KMS-11 (cell line): ENCODE data around the gene HDC.
A peak's percentile ranks its signal among the peaks of the same experiment; 100 is the strongest.

Source experiments
- H2AFZ ChIP-seq: fragments of 200-600 bp; sonication (generic); 2 replicates; pipeline ENCODE4 v1.6.1; 2016; ENCODE audit warnings: antibody characterized with exemption, mixed run types, low read depth
- H3K27ac ChIP-seq: fragments of 200-600 bp; sonication (generic); 2 replicates; pipeline ENCODE4 v1.6.1; 2016; ENCODE audit warnings: mild to moderate bottlenecking, mixed run types
- H3K27me3 ChIP-seq: fragments of 200-600 bp; sonication (generic); 2 replicates; pipeline ENCODE4 v1.6.1; 2017; ENCODE audit warnings: mild to moderate bottlenecking, low read depth, mixed run types, moderate library complexity; ENCODE audit not compliant: insufficient read depth
- H3K36me3 ChIP-seq: fragments of 200-600 bp; sonication (generic); 2 replicates; pipeline ENCODE4 v1.6.1; 2017; ENCODE audit warnings: mild to moderate bottlenecking, mixed run types; ENCODE audit not compliant: insufficient read depth
- H3K4me1 ChIP-seq: fragments of 200-600 bp; sonication (generic); 2 replicates; pipeline ENCODE4 v1.6.1; 2016; ENCODE audit warnings: mild to moderate bottlenecking, low read depth, mixed run types; ENCODE audit not compliant: poor library complexity, severe bottlenecking
- H3K4me2 ChIP-seq: fragments of 200-600 bp; sonication (generic); 2 replicates; pipeline ENCODE4 v1.7.0; 2016; ENCODE audit warnings: mild to moderate bottlenecking, mixed run types
- H3K4me3 ChIP-seq: fragments of 200-600 bp; sonication (generic); IDR thresholded peaks from 2 replicates; pipeline ENCODE4 v1.6.1; 2017; ENCODE audit warnings: low read depth, low read length, mixed read lengths; ENCODE audit not compliant: insufficient read depth
- H3K79me2 ChIP-seq: fragments of 200-600 bp; sonication (generic); 2 replicates; pipeline ENCODE4 v1.6.1; 2016; ENCODE audit warnings: low read depth, mixed run types; ENCODE audit not compliant: insufficient read depth
- H3K9ac ChIP-seq: fragments of 200-600 bp; sonication (generic); 2 replicates; pipeline ENCODE4 v1.6.1; 2016; ENCODE audit warnings: mild to moderate bottlenecking, mixed run types
- H4K20me1 ChIP-seq: fragments of 200-600 bp; sonication (generic); 2 replicates; pipeline ENCODE4 v1.6.1; 2016; ENCODE audit warnings: mild to moderate bottlenecking, mixed run types; ENCODE audit not compliant: insufficient read depth
- TF ChIP-seq, protein P1 (sequence below): fragments of 200-600 bp; sonication (generic); conservative IDR thresholded peaks from 2 replicates; pipeline ENCODE4 v1.6.1; 2017; ENCODE audit warnings: low read depth, mild to moderate bottlenecking, antibody characterized with exemption, low read length, moderate library complexity, mixed read lengths

The HDC gene

DNA sequence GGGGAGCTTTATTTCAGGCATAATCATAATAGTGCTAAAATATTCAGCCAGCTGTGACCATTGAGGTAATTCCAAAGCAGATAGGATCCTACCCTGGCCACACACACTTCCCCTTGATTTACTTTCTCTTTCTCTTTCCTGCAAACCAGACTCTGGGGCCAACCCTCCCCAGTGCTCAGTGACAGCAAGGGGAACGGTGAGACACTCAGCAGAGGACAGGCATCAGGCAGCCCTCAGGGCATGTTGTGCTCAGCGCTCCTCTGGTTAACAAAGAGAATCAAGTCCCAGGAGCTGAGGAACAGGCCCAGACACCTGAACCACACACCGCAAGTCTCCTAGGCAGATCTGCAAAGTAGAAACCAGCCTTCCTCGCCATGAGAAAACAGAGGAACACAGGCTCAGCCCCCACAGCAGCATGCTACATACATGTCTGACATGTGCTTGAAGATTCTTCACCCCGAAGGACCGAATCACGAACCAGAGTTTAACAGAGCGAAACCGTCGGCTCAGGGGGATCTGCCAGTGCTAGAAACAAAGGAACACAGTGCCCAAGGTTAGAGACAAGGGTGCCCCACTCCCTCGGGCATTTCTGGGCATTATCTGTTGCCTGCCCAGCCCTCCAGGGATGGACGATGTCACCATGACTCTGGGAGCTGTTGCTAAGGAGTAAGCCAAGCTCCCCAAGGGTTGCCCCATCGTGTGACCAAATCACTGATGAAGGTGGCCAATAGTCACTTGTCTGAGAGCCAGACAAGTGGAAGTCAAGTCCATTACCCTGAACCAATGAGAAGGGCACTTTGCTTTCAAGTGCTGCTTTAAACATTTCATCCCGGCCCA, 17.5 kb downstream of the HDC start:
- H2AFZ ChIP-seq = peak overlapping the region; percentile 15; the same call in 1 of the 2 replicates
- no peaks in the 10 kb centered on the region for H3K4me1 ChIP-seq
- H3K27ac ChIP-seq = no peak overlapping the region
- H3K27me3 ChIP-seq = no peaks in the 10 kb centered on the region
- no peaks in the 10 kb centered on the region for H3K79me2 ChIP-seq
- TF ChIP-seq, protein P1, sequence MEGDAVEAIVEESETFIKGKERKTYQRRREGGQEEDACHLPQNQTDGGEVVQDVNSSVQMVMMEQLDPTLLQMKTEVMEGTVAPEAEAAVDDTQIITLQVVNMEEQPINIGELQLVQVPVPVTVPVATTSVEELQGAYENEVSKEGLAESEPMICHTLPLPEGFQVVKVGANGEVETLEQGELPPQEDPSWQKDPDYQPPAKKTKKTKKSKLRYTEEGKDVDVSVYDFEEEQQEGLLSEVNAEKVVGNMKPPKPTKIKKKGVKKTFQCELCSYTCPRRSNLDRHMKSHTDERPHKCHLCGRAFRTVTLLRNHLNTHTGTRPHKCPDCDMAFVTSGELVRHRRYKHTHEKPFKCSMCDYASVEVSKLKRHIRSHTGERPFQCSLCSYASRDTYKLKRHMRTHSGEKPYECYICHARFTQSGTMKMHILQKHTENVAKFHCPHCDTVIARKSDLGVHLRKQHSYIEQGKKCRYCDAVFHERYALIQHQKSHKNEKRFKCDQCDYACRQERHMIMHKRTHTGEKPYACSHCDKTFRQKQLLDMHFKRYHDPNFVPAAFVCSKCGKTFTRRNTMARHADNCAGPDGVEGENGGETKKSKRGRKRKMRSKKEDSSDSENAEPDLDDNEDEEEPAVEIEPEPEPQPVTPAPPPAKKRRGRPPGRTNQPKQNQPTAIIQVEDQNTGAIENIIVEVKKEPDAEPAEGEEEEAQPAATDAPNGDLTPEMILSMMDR = no peak
- H4K20me1 ChIP-seq = no peaks in the 10 kb centered on the region
- no peak overlapping the region for H3K4me3 ChIP-seq
- no peak overlapping the region for H3K9ac ChIP-seq
- no peak overlapping the region for H3K4me2 ChIP-seq
- no peaks in the 10 kb centered on the region for H3K36me3 ChIP-seq

DNA sequence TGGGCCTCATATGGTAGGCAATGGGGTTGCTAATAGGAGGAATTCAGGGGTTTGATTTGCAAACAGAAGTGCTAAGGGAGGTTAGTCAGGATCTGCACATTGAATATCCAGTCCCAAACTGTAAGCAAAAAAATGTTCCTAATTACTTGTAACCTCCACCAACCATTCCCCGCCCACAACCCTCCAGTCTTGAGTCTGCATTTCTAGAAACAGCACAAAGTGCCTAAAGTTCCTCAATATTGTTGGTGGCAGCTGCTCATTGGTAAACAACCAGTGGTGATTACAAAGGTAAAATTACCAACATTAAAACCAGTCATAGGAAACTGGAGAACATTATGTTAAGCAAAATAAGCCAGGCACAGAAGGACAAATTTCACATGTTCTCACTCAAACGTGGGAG, 18.9 kb downstream of the HDC start:
- Histone ChIP-seq H3K9ac (no peak overlapping the region), H3K4me1 (no peaks in the 10 kb centered on the region), H3K27ac (no peak overlapping the region), H4K20me1 (no peaks in the 10 kb centered on the region), H3K4me3 (no peak overlapping the region), H2AFZ (no peak overlapping the region), H3K4me2 (no peak overlapping the region), H3K79me2 (no peaks in the 10 kb centered on the region), H3K36me3 (no peaks in the 10 kb centered on the region), H3K27me3 (no peaks in the 10 kb centered on the region)
- TF ChIP-seq, protein P1 = no peak

DNA sequence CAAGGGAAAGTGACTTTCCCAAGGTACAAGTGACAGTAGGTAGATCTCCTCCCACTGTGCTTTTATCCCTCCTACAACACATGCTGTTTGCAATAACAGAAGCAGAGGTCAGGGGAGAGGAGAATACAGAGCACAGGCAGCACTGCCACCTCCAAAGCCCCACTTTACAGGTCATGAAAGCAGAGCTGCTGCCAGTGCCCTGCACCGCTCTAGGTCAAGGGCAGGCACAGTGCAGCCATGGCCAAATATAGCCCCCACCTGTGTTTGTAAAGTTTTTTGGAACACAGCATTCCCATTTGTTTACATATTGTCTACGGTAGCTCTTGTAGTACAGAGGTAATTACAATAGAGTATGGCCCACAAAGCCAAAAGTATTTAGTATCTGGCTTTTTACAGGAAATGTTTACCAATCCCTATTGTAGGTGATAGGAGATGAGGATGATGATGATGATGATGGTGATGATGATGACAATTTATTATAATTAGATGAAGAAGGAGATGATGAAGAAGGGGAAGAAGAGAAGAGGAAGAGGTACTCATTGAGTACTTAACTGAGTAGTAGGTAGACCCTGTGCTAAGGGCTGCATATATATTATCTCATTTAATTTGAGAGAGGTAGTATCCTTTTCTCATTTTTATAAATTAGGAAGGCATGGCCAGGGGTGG, 20.4 kb downstream of the HDC start:
- Histone ChIP-seq H3K36me3 (no peaks in the 10 kb centered on the region), H3K27me3 (no peaks in the 10 kb centered on the region), H3K4me1 (no peaks in the 10 kb centered on the region), H2AFZ (no peak overlapping the region), H3K9ac (no peak overlapping the region), H3K27ac (no peak overlapping the region), H3K4me3 (no peak overlapping the region), H3K4me2 (no peak overlapping the region), H3K79me2 (no peaks in the 10 kb centered on the region), H4K20me1 (no peaks in the 10 kb centered on the region)
- TF ChIP-seq, protein P1 = no peak

DNA sequence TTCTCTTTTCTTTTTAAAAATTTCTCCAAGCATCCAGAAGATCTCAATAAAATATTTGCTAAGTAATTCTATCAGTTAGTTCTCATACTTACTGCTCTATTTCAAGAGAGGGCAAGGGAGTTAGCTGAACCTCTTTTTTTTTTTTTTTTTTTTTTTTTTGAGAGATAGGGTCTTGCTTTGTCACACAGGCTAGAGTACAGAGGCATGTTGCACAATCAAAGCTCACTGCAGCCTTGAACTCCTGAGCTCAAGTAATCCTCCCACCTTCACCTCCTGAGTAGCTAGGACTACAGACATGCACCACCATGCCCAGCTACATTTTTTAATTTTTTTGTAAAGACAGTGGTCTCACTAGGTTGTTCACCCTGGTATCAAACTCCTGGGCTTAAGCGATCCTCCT, 21.4 kb downstream of the HDC start:
- H3K79me2 ChIP-seq = no peaks in the 10 kb centered on the region
- no peak overlapping the region for H2AFZ ChIP-seq
- TF ChIP-seq, protein P1 = no peak
- H3K4me2 ChIP-seq = no peak overlapping the region
- H3K4me3 ChIP-seq = no peak overlapping the region
- no peaks in the 10 kb centered on the region for H3K27me3 ChIP-seq
- H4K20me1 ChIP-seq = no peaks in the 10 kb centered on the region
- no peak overlapping the region for H3K9ac ChIP-seq
- H3K36me3 ChIP-seq = no peaks in the 10 kb centered on the region
- no peaks in the 10 kb centered on the region for H3K4me1 ChIP-seq
- H3K27ac ChIP-seq = no peak overlapping the region
